Esophagus muscularis mucosa (tissue), 4 donors: Measurements from ENCODE around the gene MTM1. TPM values are rescaled to one million over a fixed set of nuclear protein-coding genes. Genes with fewer than 3 reads are reported as not detected.

Experiments
- DNase-seq: peaks from one replicate; pipeline ENCODE4 v3.0.0-alpha.2; 2017; ENCODE audit errors: extremely low spot score
- H3K27ac ChIP-seq, 4 donors: fragments of 200-600 bp; sonication (generic); replicated peaks in 1 of 4; 1 replicate in 3 of 4; 2 replicates in 1 of 4; pipeline ENCODE4 v1.5.1; 2016 to 2019; ENCODE audit warnings: mild to moderate bottlenecking in 1 of 4
- H3K27me3 ChIP-seq, 4 donors: fragments of 200-600 bp; sonication (generic); one replicate each; pipeline versions ENCODE4 v1.5.1 to v1.6.0; 2016 to 2019
- H3K36me3 ChIP-seq, 4 donors: fragments of 200-600 bp; sonication (generic); one replicate each; pipeline ENCODE4 v1.5.1; 2016 to 2019
- H3K4me1 ChIP-seq, 4 donors: fragments of 200-600 bp; sonication (generic); one replicate each; pipeline ENCODE4 v1.5.1; 2016 to 2019
- H3K4me3 ChIP-seq, 4 donors: fragments of 200-600 bp; sonication (generic); 1 replicate in 2 of 4; 2 replicates in 2 of 4; pipeline ENCODE4 v1.5.1; 2016 to 2019; ENCODE audit warnings: mild to moderate bottlenecking in 4 of 4, moderate library complexity in 1 of 4
- H3K9me3 ChIP-seq, 4 donors: fragments of 200-600 bp; sonication (generic); 1 replicate in 3 of 4; 2 replicates in 1 of 4; pipeline ENCODE4 v1.5.1; 2016 to 2019
- EP300 ChIP-seq: sonication (generic); formaldehyde crosslinking; IDR thresholded peaks from one replicate; pipeline ENCODE4 v1.6.1; 2017; ENCODE audit warnings: antibody characterized with exemption
- POLR2A ChIP-seq: fragments of 450-650 bp; IDR thresholded peaks from one replicate; pipeline ENCODE4 v1.6.1; 2017; ENCODE audit warnings: antibody characterized with exemption, moderate library complexity, mild to moderate bottlenecking, low read depth
- POLR2AphosphoS5 ChIP-seq, 2 donors: sonication (generic); formaldehyde crosslinking; IDR thresholded peaks; one replicate each; pipeline ENCODE4 v1.6.1; 2017; ENCODE audit warnings: antibody characterized with exemption in 2 of 2
- WGBS: methylation state at CpG from one replicate; pipeline ENCODE4 v1.1.5; 2018; 5-methylcytosine and 5-hydroxymethylcytosine counted together
- intact Hi-C: fragments of 100-400 bp; cut with DNase I; formaldehyde crosslinking; loops from one replicate; pipeline ENCODE4 v1.15.1; 2023
- total RNA-seq, 4 donors: library from RNA; depleted of rRNA; stranded (reverse); fragments of >200 nt; gene quantifications; one replicate each; pipeline versions ENCODE4 v1.1.0 to v1.2.1, GENCODE V29; 2016
- TF ChIP-seq, protein P1 (sequence below), 3 experiments: fragments of 200-600 bp in 2 of 3; fragments of 450-650 bp in 1 of 3; sonication (generic) in 2 of 3; IDR thresholded peaks; one replicate each; pipeline ENCODE4 v1.5.1; 2017 to 2019; ENCODE audit warnings: antibody characterized with exemption in 3 of 3, mild to moderate bottlenecking in 2 of 3, moderate library complexity in 1 of 3

MTM1 gene
- total RNA-seq, 4 donors from 2014 or later, result 7.9 to 15.5 (median 11.4) TPM

DNA sequence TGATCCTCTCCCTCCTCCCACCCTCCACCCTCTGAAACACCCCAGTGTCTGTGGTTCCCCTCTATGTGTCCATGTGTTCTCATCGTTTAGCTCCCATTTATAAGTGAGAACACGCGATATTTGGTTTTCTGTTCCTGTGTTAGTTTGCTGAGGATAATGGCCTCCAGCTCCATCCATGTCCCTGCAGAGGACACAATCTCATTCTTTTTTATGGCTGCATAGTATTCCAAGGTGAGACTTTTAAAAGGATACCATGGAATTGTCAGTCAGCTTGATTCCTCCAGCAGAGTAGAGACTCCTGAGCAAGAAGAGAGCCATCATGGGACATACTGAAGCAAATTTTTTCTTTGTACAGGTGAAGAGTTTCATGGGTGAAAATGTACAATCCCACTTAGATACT lies 38.8 kb upstream of the MTM1 start:
- H3K36me3 ChIP-seq, result no peaks in the 10 kb centered on the region
- peaks cover 0 to 5% (median 0%) of the 10 kb centered on the region in 4 donors for H3K27me3 ChIP-seq
- no peaks in the 10 kb centered on the region for H3K9me3 ChIP-seq
- H3K4me1 ChIP-seq, result no peaks in the 10 kb centered on the region
- H3K27ac ChIP-seq, result no peak overlapping the region
- no peak for TF ChIP-seq POLR2AphosphoS5 (IDR thresholded peaks at IDR 0.05)
- no peak for TF ChIP-seq POLR2A
- TF ChIP-seq, protein P1, sequence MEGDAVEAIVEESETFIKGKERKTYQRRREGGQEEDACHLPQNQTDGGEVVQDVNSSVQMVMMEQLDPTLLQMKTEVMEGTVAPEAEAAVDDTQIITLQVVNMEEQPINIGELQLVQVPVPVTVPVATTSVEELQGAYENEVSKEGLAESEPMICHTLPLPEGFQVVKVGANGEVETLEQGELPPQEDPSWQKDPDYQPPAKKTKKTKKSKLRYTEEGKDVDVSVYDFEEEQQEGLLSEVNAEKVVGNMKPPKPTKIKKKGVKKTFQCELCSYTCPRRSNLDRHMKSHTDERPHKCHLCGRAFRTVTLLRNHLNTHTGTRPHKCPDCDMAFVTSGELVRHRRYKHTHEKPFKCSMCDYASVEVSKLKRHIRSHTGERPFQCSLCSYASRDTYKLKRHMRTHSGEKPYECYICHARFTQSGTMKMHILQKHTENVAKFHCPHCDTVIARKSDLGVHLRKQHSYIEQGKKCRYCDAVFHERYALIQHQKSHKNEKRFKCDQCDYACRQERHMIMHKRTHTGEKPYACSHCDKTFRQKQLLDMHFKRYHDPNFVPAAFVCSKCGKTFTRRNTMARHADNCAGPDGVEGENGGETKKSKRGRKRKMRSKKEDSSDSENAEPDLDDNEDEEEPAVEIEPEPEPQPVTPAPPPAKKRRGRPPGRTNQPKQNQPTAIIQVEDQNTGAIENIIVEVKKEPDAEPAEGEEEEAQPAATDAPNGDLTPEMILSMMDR (IDR thresholded peaks at IDR 0.05), result no peak
- no peak for TF ChIP-seq EP300
- intact Hi-C loops, result no loop called here
- 97% methylated on average over 3 of the region's 3 CpGs for WGBS
- H3K4me3 ChIP-seq, result no peak overlapping the region
- DNase-seq, result no peak

DNA sequence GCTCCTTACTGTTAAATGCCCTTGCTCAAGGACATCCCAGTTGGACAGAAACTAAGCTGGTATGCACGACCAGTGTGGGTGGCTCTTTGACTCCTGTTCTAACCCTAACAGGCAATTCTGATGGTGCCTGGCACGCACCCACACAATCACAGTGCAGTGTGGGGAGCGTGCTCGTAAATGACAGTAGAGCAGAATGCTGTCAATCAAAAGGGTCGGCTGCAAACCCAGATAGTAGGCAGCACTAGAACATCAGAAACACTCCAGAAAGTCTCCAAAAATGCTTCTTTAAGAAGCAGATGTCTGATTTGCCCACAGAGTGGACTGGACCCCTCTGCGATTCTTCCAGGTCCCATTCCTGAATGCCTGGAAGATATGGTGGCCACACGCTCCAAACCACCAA lies 37.6 kb upstream of the MTM1 start:
- TF ChIP-seq POLR2AphosphoS5 (IDR thresholded peaks at IDR 0.05) (no peak), POLR2A (no peak), EP300 (no peak)
- TF ChIP-seq, protein P1 (IDR thresholded peaks at IDR 0.05), result no peak
- H3K27me3 ChIP-seq, result no peaks in the 10 kb centered on the region
- no peak overlapping the region for H3K27ac ChIP-seq
- 74% methylated on average over 7 of the region's 7 CpGs for WGBS
- no peaks in the 10 kb centered on the region for H3K4me1 ChIP-seq
- intact Hi-C loops, result no loop called here
- no peaks in the 10 kb centered on the region for H3K9me3 ChIP-seq
- H3K4me3 ChIP-seq, result no peak overlapping the region
- no peaks in the 10 kb centered on the region for H3K36me3 ChIP-seq
- DNase-seq, result no peak

DNA sequence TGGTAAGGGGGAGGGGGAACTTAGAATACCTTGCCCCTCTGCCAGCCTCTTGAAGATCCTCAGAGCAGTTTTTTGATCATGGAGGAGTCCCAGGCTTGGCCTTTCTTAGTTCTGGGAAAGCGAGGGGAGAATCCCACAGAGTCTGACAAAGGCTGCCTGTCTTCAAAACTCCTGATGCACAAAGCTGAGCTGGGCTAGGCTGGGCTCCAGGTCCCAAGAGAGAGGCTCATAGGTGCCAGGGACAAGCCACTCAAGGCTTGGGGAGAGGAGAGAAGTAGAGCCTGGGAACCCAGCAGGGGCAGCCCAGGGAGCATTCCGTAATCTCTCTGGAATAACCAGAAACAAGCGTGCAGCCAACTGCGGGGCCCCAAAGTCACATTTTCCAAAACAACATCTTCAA lies 37.0 kb upstream of the MTM1 start:
- Histone ChIP-seq H3K36me3 (no peaks in the 10 kb centered on the region), H3K27me3 (no peaks in the 10 kb centered on the region), H3K9me3 (peaks cover 0 to 5% (median under 1%) of the 10 kb centered on the region in 4 donors), H3K27ac (no peak overlapping the region), H3K4me3 (no peak overlapping the region), H3K4me1 (no peaks in the 10 kb centered on the region)
- WGBS, result 95% methylated on average over 4 of the region's 4 CpGs
- DNase-seq, result no peak
- no peak for TF ChIP-seq EP300
- no peak for TF ChIP-seq POLR2A
- TF ChIP-seq, protein P1 (IDR thresholded peaks at IDR 0.05), result no peak
- TF ChIP-seq POLR2AphosphoS5 (IDR thresholded peaks at IDR 0.05), result no peak
- intact Hi-C loops, result no loop called here

DNA sequence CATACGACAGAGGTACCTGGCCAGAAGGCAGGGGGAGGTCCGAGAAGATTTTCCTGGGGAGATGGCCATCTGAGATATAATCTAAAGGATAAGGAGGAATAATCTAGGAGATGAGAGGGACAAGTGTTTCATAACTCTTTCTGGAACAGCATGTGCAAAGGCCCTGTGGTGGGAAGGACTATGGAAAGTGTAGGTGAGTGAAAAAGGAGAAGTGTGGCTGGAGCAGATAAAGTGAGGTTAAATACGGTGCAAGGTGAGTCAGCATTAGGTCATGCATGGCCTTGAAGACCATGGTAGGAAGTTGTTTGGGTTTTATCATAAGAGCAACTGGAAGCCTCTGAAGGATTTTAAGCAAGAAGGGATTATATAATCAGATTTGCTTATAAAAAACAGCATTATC lies 34.6 kb upstream of the MTM1 start:
- no peak for DNase-seq
- Histone ChIP-seq H3K27ac (no peak overlapping the region), H3K4me1 (no peaks in the 10 kb centered on the region), H3K27me3 (no peaks in the 10 kb centered on the region), H3K4me3 (no peak overlapping the region), H3K36me3 (no peaks in the 10 kb centered on the region), H3K9me3 (peaks cover 0 to 15% (median 4%) of the 10 kb centered on the region in 4 donors)
- TF ChIP-seq POLR2AphosphoS5 (IDR thresholded peaks at IDR 0.05), result no peak
- intact Hi-C loops, result no loop called here
- 78% methylated on average over 3 of the region's 3 CpGs for WGBS

DNA sequence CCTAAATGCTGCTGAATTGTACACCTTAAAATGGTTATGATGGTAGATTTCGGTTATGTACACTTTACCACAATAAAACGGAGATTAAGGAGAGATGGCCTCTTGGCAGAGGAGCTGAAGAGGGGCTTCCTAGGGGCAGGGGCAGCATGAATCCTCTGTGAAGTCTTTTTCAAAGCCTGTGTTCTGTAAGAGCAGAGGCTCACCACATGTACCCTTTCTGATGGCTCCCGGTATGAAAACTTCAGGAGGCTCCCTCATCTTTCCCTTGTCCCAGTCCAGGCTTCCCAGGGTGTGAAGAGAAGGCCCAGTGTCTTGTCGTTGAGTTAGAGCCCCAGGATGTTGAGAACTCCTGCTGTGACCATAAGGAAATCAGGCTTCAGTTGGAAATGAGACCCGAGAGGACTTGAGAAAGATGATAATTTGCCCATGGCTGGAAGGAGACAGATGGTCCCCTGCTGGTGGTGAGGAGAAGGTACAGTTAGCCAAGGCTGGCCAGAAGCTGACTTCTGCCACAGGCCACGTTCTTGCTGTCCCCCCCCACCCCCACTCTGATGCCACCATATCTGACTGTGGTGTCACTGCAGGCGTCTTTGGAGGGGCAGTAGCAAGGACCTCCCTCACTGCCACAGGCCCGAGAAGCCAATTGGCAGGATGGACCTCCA lies 31.8 kb upstream of the MTM1 start:
- Histone ChIP-seq H3K27me3 (no peaks in the 10 kb centered on the region), H3K4me1 (no peaks in the 10 kb centered on the region), H3K4me3 (no peak overlapping the region), H3K27ac (no peak overlapping the region), H3K36me3 (no peaks in the 10 kb centered on the region), H3K9me3 (peaks cover 0 to 15% (median 4%) of the 10 kb centered on the region in 4 donors)
- 62% methylated on average over 8 of the region's 8 CpGs for WGBS
- intact Hi-C loops, result no loop called here
- TF ChIP-seq, protein P1 (IDR thresholded peaks at IDR 0.05), result no peak
- TF ChIP-seq EP300 (no peak), POLR2AphosphoS5 (IDR thresholded peaks at IDR 0.05) (no peak), POLR2A (no peak)
- DNase-seq, result no peak
